Astrocyte (in vitro differentiated cells and primary cell): ENCODE data around the gene CRYL1.

Experiments used
- EZH2 ChIP-seq: IDR thresholded peaks from 2 replicates; pipeline ENCODE4 v1.6.1; 2012; ENCODE audit warnings: mild to moderate bottlenecking, low read length, inconsistent platforms; ENCODE audit not compliant: insufficient read depth
- TF ChIP-seq, protein P1 (sequence below): IDR thresholded peaks from 2 replicates; pipeline ENCODE4 v1.5.1; 2011; ENCODE audit warnings: low read depth, mild to moderate bottlenecking, inconsistent platforms, low read length, moderate library complexity; ENCODE audit not compliant: insufficient read depth

- TF ChIP-seq, protein P1, sequence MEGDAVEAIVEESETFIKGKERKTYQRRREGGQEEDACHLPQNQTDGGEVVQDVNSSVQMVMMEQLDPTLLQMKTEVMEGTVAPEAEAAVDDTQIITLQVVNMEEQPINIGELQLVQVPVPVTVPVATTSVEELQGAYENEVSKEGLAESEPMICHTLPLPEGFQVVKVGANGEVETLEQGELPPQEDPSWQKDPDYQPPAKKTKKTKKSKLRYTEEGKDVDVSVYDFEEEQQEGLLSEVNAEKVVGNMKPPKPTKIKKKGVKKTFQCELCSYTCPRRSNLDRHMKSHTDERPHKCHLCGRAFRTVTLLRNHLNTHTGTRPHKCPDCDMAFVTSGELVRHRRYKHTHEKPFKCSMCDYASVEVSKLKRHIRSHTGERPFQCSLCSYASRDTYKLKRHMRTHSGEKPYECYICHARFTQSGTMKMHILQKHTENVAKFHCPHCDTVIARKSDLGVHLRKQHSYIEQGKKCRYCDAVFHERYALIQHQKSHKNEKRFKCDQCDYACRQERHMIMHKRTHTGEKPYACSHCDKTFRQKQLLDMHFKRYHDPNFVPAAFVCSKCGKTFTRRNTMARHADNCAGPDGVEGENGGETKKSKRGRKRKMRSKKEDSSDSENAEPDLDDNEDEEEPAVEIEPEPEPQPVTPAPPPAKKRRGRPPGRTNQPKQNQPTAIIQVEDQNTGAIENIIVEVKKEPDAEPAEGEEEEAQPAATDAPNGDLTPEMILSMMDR, result no peak
- no peak for TF ChIP-seq EZH2
These were observed 68.9 kb downstream of the CRYL1 start for GRCh38 chr13:20456737-20457136.
